ENCODE measurements around the gene OSTF1.

- TF ChIP-seq CTCF (conservative IDR thresholded peaks at IDR 0.05; ENCODE audit: low read length) (no peak), EZH2phosphoT487 (IDR thresholded peaks at IDR 0.05; ENCODE audit: borderline replicate concordance, low read depth, low read length) (no peak)
Observed at GRCh38 chr9:75164573-75164972, 76.3 kb downstream of the OSTF1 start.

Data from OCI-LY7 (cell line).